VCaP (cell line): ENCODE results near the gene SLC19A1.

Source experiments
- H3K27ac ChIP-seq: fragments of 450-650 bp; 2 replicates; pipeline ENCODE4 v1.5.1; 2017
- TF ChIP-seq, protein P1 (sequence below): fragments of 450-650 bp; conservative IDR thresholded peaks from 2 replicates; pipeline ENCODE4 v1.5.1; 2017; ENCODE audit warnings: mild to moderate bottlenecking, moderate library complexity

SLC19A1 gene

GRCh38 chr21:45580181-45580575, 37.9 kb upstream of the SLC19A1 start:
- TF ChIP-seq, protein P1, sequence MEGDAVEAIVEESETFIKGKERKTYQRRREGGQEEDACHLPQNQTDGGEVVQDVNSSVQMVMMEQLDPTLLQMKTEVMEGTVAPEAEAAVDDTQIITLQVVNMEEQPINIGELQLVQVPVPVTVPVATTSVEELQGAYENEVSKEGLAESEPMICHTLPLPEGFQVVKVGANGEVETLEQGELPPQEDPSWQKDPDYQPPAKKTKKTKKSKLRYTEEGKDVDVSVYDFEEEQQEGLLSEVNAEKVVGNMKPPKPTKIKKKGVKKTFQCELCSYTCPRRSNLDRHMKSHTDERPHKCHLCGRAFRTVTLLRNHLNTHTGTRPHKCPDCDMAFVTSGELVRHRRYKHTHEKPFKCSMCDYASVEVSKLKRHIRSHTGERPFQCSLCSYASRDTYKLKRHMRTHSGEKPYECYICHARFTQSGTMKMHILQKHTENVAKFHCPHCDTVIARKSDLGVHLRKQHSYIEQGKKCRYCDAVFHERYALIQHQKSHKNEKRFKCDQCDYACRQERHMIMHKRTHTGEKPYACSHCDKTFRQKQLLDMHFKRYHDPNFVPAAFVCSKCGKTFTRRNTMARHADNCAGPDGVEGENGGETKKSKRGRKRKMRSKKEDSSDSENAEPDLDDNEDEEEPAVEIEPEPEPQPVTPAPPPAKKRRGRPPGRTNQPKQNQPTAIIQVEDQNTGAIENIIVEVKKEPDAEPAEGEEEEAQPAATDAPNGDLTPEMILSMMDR: no peak

DNA sequence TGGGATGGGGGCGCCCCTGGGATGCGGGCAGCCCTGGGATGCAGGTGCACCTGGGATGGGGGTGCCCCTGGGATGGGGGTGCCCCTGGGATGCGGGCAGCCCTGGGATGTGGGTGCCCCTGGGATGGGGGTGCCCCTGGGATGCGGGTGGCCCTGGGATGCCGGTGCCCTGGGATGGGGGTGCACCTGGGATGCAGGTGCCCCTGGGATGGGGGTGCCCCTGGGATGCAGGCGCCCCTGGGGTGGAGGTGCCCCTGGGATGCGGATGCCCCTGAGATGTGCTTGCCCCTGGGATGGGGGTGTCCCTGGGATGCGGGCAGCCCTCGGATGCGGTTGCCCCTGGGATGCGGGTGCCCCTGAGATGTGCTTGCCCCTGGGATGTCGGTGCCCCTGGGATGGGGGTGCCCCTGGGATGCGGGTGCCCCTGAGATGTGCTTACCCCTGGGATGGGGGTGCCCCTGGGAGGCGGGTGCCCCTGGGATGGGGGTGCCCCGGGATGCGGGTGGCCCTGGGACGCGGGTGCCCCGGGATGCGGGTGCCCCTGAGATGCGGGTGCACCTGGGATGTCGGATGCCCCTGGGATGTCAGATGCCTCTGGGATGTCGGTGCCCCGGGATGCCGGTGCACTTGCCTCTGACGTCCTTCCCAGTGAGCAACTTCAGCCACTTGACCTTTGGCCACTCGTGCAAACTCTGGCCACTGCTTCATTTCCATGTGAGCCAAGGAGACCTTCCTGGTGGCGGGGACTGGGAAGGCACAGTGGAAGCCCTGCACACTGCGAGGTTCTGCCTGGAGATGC, 37.3 kb upstream of the SLC19A1 start:
- TF ChIP-seq, protein P1: no peak
- H3K27ac ChIP-seq: no peak overlapping the region

More at GRCh38 chr21:45580181-45580575, 37.9 kb upstream of the SLC19A1 start:
- H3K27ac ChIP-seq: no peak overlapping the region

GRCh38 chr21:45578811-45579381, 36.7 kb upstream of the SLC19A1 start:
- no peak overlapping the region for H3K27ac ChIP-seq
- TF ChIP-seq, protein P1: no peak

DNA sequence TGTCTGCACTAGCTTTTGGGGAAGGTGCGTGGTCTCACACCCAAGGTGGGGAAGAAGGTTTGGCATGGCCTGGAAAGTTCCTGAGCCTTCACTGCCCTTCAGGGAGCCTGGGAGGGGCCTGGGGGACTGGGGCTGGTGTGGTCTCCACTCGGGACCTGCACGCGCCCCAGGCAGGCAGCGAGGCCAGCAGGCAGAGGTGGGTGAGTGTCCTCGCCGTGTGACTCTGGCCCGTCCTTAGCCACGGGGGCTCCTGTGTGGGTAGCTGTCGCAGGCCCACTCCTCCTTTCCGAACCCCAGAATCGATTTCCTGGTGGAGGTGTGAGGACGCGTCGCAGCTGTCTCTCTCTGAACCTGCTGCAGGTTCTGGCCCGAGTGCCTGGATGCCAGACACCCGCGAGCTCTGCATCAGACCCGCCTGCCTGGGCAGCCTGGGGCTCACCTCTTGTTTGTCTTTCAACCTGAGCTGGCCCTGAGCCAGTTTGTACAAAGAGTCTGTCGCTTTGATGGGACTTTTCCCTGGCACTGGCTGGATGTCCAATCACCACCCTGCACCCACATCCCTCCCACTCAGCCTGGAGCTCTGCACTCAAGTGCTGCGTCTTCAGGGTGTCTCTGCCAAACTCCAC, 36.0 kb upstream of the SLC19A1 start:
- no peak overlapping the region for H3K27ac ChIP-seq
- TF ChIP-seq, protein P1: no peak

- H3K27ac ChIP-seq: no peak overlapping the region
- TF ChIP-seq, protein P1: no peak
Measured at GRCh38 chr21:45577801-45578175, 35.5 kb upstream of the SLC19A1 start.

DNA sequence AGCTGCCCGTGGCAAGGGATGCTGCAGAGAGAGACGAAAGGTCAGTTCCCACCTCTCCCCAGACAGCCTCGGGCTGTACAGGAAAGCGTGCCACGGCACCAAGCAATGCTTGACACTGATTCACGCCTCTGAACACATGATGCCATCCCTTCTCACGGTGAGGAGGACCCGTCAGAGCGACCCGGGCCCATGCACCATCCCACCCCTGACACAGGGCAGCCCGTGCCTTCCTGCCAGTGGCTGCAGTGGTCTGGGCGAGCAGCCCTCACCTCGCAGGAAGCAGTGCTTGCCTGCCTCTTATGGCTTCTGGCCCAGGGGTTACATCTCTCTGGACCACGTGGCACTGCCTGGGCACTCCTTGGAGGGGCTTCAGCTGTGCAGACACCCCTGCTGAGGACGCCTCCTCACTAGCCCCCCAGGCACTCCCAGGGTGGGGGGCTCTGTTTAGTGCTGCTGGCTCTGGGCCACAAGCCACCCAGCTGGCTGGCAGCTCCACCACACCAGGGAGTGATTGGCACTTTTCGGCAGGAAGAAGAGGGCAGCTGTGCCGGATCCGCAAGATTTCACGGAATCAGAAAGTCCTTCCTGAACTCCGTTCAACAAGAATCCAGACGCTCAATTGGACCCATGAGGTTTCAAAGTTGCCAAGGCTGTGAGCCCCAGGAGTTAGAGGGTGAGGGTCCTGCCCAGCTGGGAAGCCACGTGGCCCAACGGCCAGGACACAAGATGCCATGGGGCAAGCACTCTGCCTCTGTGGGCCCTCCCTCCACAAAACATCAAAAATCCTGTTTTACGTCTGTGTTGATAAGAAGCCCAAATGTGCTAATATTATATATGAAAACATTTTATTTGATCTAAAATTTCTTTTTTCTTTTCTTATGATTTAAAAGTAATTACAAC, 34.8 kb upstream of the SLC19A1 start:
- TF ChIP-seq, protein P1: no peak
- no peak overlapping the region for H3K27ac ChIP-seq
